GM12878 (cell line): ENCODE measurements around the gene PCED1B. TPM values are rescaled to one million over a fixed set of nuclear protein-coding genes. Genes with fewer than 3 reads are reported as not detected.

Experiments used
- ATAC-seq: fragments of 200-7000 bp; cut with Tn5 transposase; 3 replicates; pipeline ENCODE4 v1.9.1; 2020; ENCODE audit warnings: mild to moderate bottlenecking, moderate library complexity
- BruUV-seq: library from RNA; stranded (reverse); fragments of 400-500 nt; replicated peaks from 2 replicates; lab custom pipeline; 2021; lab: Mats Ljungman, UMichigan
- CTCF ChIA-PET: fragments of 300-600 bp; sonication (Branson Sonifier 250); formaldehyde crosslinking; extraction: SDS; loops from one replicate; lab custom pipeline; 2021; ENCODE audit warnings: inconsistent platforms; lab: Yijun Ruan, JAX
- POLR2A ChIA-PET: fragments of 350-600 bp; formaldehyde crosslinking; extraction: SDS; loops from one replicate; lab custom pipeline; 2021; ENCODE audit warnings: inconsistent platforms; lab: Charles Lee
- RAD21 ChIA-PET: fragments of 300-600 bp; sonication (Branson Sonifier 250); formaldehyde crosslinking; loops from one replicate; lab custom pipeline; 2023; ENCODE audit warnings: antibody characterized with exemption; ENCODE audit not compliant: unreplicated experiment; lab: Charles Lee
- SMC1A ChIA-PET: fragments of 300-600 bp; sonication (Branson Sonifier 250); formaldehyde crosslinking; loops from one replicate; lab custom pipeline; 2023; ENCODE audit not compliant: unreplicated experiment, uncharacterized antibody; lab: Charles Lee
- DNase-seq: peaks from one replicate; pipeline ENCODE4 v3.0.0-alpha.2; 2011; ENCODE audit warnings: low read depth, low spot score
- FAIRE-seq: peaks from 3 replicates; lab custom pipeline; 2011; peaks lifted over from hg19 to GRCh38; lab: Jason Lieb, UNC
- H2AFZ ChIP-seq: 2 replicates; pipeline ENCODE4 v1.6.0; 2011; ENCODE audit warnings: low read depth, low read length, control low read depth; ENCODE audit not compliant: control insufficient read depth
- H3K27ac ChIP-seq: 2 replicates; pipeline ENCODE4 v1.5.1; 2011; ENCODE audit warnings: control low read depth; ENCODE audit not compliant: control insufficient read depth, insufficient read depth
- H3K27me3 ChIP-seq, 2 experiments: replicated peaks in 1 of 2; 2 replicates each; pipeline versions ENCODE4 v1.6.0 to v1.6.1; 2011; ENCODE audit warnings: low read length in 1 of 2; ENCODE audit not compliant: control insufficient read depth in 2 of 2, insufficient read depth in 2 of 2
- H3K36me3 ChIP-seq, 2 experiments: 2 replicates each; pipeline ENCODE4 v1.5.1; 2011; ENCODE audit warnings: low read length in 1 of 2; ENCODE audit not compliant: control insufficient read depth in 2 of 2, insufficient read depth in 2 of 2
- H3K4me1 ChIP-seq: 2 replicates; pipeline ENCODE4 v1.6.1; 2011; ENCODE audit warnings: mild to moderate bottlenecking, low read length, moderate library complexity, mixed read lengths; ENCODE audit not compliant: control insufficient read depth, insufficient read depth
- H3K4me2 ChIP-seq: 2 replicates; pipeline ENCODE4 v1.6.0; 2011; ENCODE audit warnings: control low read depth; ENCODE audit not compliant: control insufficient read depth, insufficient read depth
- H3K4me3 ChIP-seq: fragments of 200-600 bp; sonication (generic); 2 replicates; pipeline ENCODE4 v1.5.1; 2016
- H3K79me2 ChIP-seq: 2 replicates; pipeline ENCODE4 v1.6.0; 2011; ENCODE audit warnings: low read length; ENCODE audit not compliant: control insufficient read depth, insufficient read depth
- H3K9ac ChIP-seq: 2 replicates; pipeline ENCODE4 v1.8.0; 2011; ENCODE audit warnings: low read length, control low read depth, mixed read lengths; ENCODE audit not compliant: control insufficient read depth, insufficient read depth
- H3K9me3 ChIP-seq: replicated peaks from 3 replicates; pipeline ENCODE4 v1.5.1; 2011; ENCODE audit warnings: mild to moderate bottlenecking, low read length; ENCODE audit not compliant: control insufficient read depth, insufficient read depth
- H4K20me1 ChIP-seq: 2 replicates; pipeline ENCODE4 v1.6.0; 2011; ENCODE audit not compliant: control insufficient read depth, insufficient read depth
- ASH2L ChIP-seq: fragments of 300-600, 200-600 bp; sonication (generic); IDR thresholded peaks from 2 replicates; pipeline ENCODE4 v1.6.1; 2017; ENCODE audit warnings: low read depth, mild to moderate bottlenecking, borderline replicate concordance
- ATF7 ChIP-seq: fragments of 450-650 bp; IDR thresholded peaks from 2 replicates; pipeline ENCODE4 v1.6.1; 2016; ENCODE audit warnings: low read depth, mild to moderate bottlenecking
- EP300 ChIP-seq, 2 experiments: fragments of 150-350 bp in 1 of 2; IDR thresholded peaks; 2 replicates each; pipeline ENCODE4 v1.6.1; 2011 to 2012; ENCODE audit warnings: low read depth in 2 of 2, low read length in 2 of 2, borderline replicate concordance in 1 of 2, improper control_type of control experiment in 1 of 2, inconsistent platforms in 1 of 2; ENCODE audit not compliant: control insufficient read depth in 1 of 2
- ETV6 ChIP-seq, 2 experiments: fragments of 450-650 bp in 1 of 2; IDR thresholded peaks in 1 of 2; conservative IDR thresholded peaks in 1 of 2; 2 replicates each; pipeline ENCODE4 v1.6.1; 2014; ENCODE audit warnings: antibody characterized with exemption in 1 of 2, borderline replicate concordance in 1 of 2, low read depth in 1 of 2, mild to moderate bottlenecking in 1 of 2, moderate library complexity in 1 of 2
- FOXM1 ChIP-seq: IDR thresholded peaks from 2 replicates; pipeline ENCODE4 v1.6.1; 2012; ENCODE audit warnings: low read depth, mild to moderate bottlenecking, inconsistent platforms, low read length, moderate library complexity
- MTA2 ChIP-seq: fragments of 450-650 bp; IDR thresholded peaks from 2 replicates; pipeline ENCODE4 v1.6.1; 2016; ENCODE audit warnings: low read depth, mild to moderate bottlenecking, moderate library complexity
- NFIC ChIP-seq: IDR thresholded peaks from 2 replicates; pipeline ENCODE4 v1.6.1; 2012; ENCODE audit warnings: low read depth, mild to moderate bottlenecking, inconsistent platforms, low read length, moderate library complexity
- PBX3 ChIP-seq: IDR thresholded peaks from 2 replicates; pipeline ENCODE4 v1.6.1; 2011; ENCODE audit warnings: mild to moderate bottlenecking, low read depth, low read length, moderate library complexity; ENCODE audit not compliant: insufficient replicate concordance
- PML ChIP-seq: IDR thresholded peaks from 2 replicates; pipeline ENCODE4 v1.6.1; 2012; ENCODE audit warnings: low read length, inconsistent platforms
- SMARCA5 ChIP-seq: fragments of 450-650 bp; IDR thresholded peaks from 2 replicates; pipeline ENCODE4 v1.6.1; 2017; ENCODE audit warnings: mild to moderate bottlenecking
- STAT3 ChIP-seq: IDR thresholded peaks from 2 replicates; pipeline ENCODE4 v1.6.1; 2011; ENCODE audit warnings: low read depth, low read length, improper control_type of control experiment
- TBL1XR1 ChIP-seq: IDR thresholded peaks from 2 replicates; pipeline ENCODE4 v1.6.1; 2012; ENCODE audit warnings: low read depth, low read length, improper control_type of control experiment
- ZBTB33 ChIP-seq: fragments of 450-650 bp; IDR thresholded peaks from 2 replicates; pipeline ENCODE4 v1.6.1; 2017; ENCODE audit warnings: mild to moderate bottlenecking
- ZNF384 ChIP-seq: IDR thresholded peaks from 2 replicates; pipeline ENCODE4 v1.6.1; 2012; ENCODE audit warnings: low read depth, mild to moderate bottlenecking, low read length, improper control_type of control experiment, borderline replicate concordance
- WGBS: methylation state at CpG from one replicate; pipeline ENCODE4 v1.1.6; 2016; ENCODE audit warnings: low lambda C conversion rate; ENCODE audit not compliant: insufficient replicate concordance, insufficient coverage; ENCODE audit errors: missing lambda C conversion rate; 5-methylcytosine and 5-hydroxymethylcytosine counted together
- in situ Hi-C: fragments of 300-500 bp; cut with MboI; formaldehyde crosslinking; loops from 9 replicates; pipeline ENCODE4 v1.14.3; 2018; ENCODE audit warnings: mixed read lengths
- intact Hi-C: fragments of 100-400 bp; cut with micrococcal nuclease; formaldehyde crosslinking; loops from one replicate; pipeline ENCODE4 v1.14.2; 2022; ENCODE audit not compliant: unreplicated experiment
- polyA plus RNA-seq, 11 experiments: library from polyadenylated mRNA; depleted of rRNA in 4 of 11; unstranded in 6 of 11; stranded (reverse) in 5 of 11; fragments of >200 nt; fragmentation: Nextera tagmentation in 4 of 11; fragmentation: Illumina TruSeq in 1 of 11; extraction: Ambion mirVana in 4 of 11; extraction: Trizol in 1 of 11; gene quantifications; 1 replicate in 1 of 11; 2 replicates in 10 of 11; pipeline versions ENCODE4 v1.2.1 to v1.2.3, GENCODE V29; 2011 to 2016; ENCODE audit warnings: inconsistent platforms in 2 of 11, missing spikeins in 2 of 11, low read depth in 1 of 11
- total RNA-seq, 4 experiments: library from RNA; depleted of rRNA in 3 of 4; stranded (reverse); fragments of >200 nt in 3 of 4; fragmentation: Illumina TruSeq in 1 of 4; extraction: Trizol in 1 of 4; gene quantifications; 2 replicates each; pipeline versions ENCODE4 v1.2.1 to v1.2.3, GENCODE V29; 2013 to 2021

PCED1B gene
- total and polyA plus RNA-seq, 10 of the 15 experiments (the other 5 are each of a cell fraction or from before 2014, with no cell fraction given), result 0.80 to 8.8 (median 3.0) TPM

- WGBS, result 19% methylated on average over 3 of the region's 3 CpGs
- DNase-seq (no peak), ATAC-seq (peak; percentile 59), FAIRE-seq (no peak)
- Histone ChIP-seq H3K27me3 (no peaks in the 10 kb centered on the region), H3K9me3 (no peaks in the 10 kb centered on the region), H3K27ac (no peak overlapping the region), H3K79me2 (no peaks in the 10 kb centered on the region), H3K4me2 (peak overlapping the region; percentile 57; the same call in 1 of the 2 replicates), H3K4me1 (peaks cover 19% of the 10 kb centered on the region), H3K4me3 (no peak overlapping the region), H3K9ac (no peak overlapping the region), H2AFZ (no peak overlapping the region), H4K20me1 (no peaks in the 10 kb centered on the region), H3K36me3 (no peaks in the 10 kb centered on the region)
- intact Hi-C loops, result no loop called here
- TF ChIP-seq ATF7 (peak; percentile 53; the same call in 1 of the 2 replicates), PBX3 (no peak), SMARCA5 (no peak), MTA2 (peak; percentile 33; the same call in 1 of the 2 replicates)
- in situ Hi-C loops, result no loop called here
- POLR2A ChIA-PET, result interaction anchor here (0.6 to 1.6 kb wide), 2 partner anchors 17 to 96 kb away, joined by 5 to 8 read pairs; no protein-coding TSS in a partner anchor
- CTCF ChIA-PET, result no interaction called here
- no TSS peak for BruUV-seq
- RAD21 ChIA-PET, result interaction anchor here (1.6 to 2.2 kb wide), 2 partner anchors 16 to 24 kb away, joined by 6 to 7 read pairs; no protein-coding TSS in a partner anchor
- SMC1A ChIA-PET, result interaction anchor here (0.7 to 2.0 kb wide), 3 partner anchors 23 to 121 kb away, joined by 3 to 7 read pairs (median 3); no protein-coding TSS in a partner anchor
Observed at GRCh38 chr12:47190905-47191304, 111.5 kb downstream of the PCED1B start.

- Histone ChIP-seq H4K20me1 (no peaks in the 10 kb centered on the region), H2AFZ (no peak overlapping the region), H3K79me2 (no peaks in the 10 kb centered on the region), H3K4me2 (no peak overlapping the region), H3K36me3 (no peaks in the 10 kb centered on the region), H3K27ac (no peak overlapping the region), H3K9me3 (no peaks in the 10 kb centered on the region), H3K9ac (no peak overlapping the region), H3K4me3 (no peak overlapping the region), H3K4me1 (peaks cover 19% of the 10 kb centered on the region), H3K27me3 (no peaks in the 10 kb centered on the region)
- in situ Hi-C loops (no loop called here), intact Hi-C loops (no loop called here)
- POLR2A ChIA-PET, result interaction anchor here (0.6 to 1.6 kb wide), 4 partner anchors 16 to 1117 kb away, joined by 3 to 5 read pairs (median 4); no protein-coding TSS in a partner anchor
- ATAC-seq (no peak), FAIRE-seq (no peak), DNase-seq (no peak)
- BruUV-seq, result no TSS peak
- CTCF ChIA-PET, result interaction anchor here (0.6 to 1.7 kb wide), 7 partner anchors 15 to 1055 kb away, joined by 3 to 6 read pairs (median 3); no protein-coding TSS in a partner anchor
- SMC1A ChIA-PET, result interaction anchor here (0.6 to 4.1 kb wide), 10 partner anchors 10 to 244 kb away, joined by 3 to 32 read pairs (median 4); no protein-coding TSS in a partner anchor
- RAD21 ChIA-PET, result interaction anchor here (1.3 to 3.1 kb wide), 3 partner anchors 16 to 26 kb away, joined by 7 to 20 read pairs (median 7); no protein-coding TSS in a partner anchor
- WGBS, result 87% methylated on average over 4 of the region's 4 CpGs
- no peak for TF ChIP-seq NFIC
- TF ChIP-seq FOXM1, result no peak
- no peak for TF ChIP-seq PML
- TF ChIP-seq EP300 (IDR thresholded peaks at IDR 0.05; ENCODE audit: borderline replicate concordance in 1 of 2, control insufficient read depth in 1 of 2, low read depth in 2 of 2, low read length in 2 of 2), result no peak
- TF ChIP-seq ETV6 (conservative IDR thresholded peaks at IDR 0.05 in 1 of 2, IDR thresholded peaks at IDR 0.05 in 1 of 2; ENCODE audit: borderline replicate concordance in 1 of 2, low read depth in 1 of 2), result no peak
- no peak for TF ChIP-seq STAT3
- TF ChIP-seq TBL1XR1, result no peak
- TF ChIP-seq ASH2L, result no peak
- no peak for TF ChIP-seq ZNF384
- TF ChIP-seq ZBTB33, result no peak
Observed at GRCh38 chr12:47192051-47192450, 112.6 kb downstream of the PCED1B start.
